ENCODE results near the gene ADD1.

GRCh38 chr4:2870082-2870481 is 26.4 kb downstream of the ADD1 start:
- TF ChIP-seq EZH2 (IDR thresholded peaks at IDR 0.05; ENCODE audit: low read length) = no peak
- TF ChIP-seq, protein P1, sequence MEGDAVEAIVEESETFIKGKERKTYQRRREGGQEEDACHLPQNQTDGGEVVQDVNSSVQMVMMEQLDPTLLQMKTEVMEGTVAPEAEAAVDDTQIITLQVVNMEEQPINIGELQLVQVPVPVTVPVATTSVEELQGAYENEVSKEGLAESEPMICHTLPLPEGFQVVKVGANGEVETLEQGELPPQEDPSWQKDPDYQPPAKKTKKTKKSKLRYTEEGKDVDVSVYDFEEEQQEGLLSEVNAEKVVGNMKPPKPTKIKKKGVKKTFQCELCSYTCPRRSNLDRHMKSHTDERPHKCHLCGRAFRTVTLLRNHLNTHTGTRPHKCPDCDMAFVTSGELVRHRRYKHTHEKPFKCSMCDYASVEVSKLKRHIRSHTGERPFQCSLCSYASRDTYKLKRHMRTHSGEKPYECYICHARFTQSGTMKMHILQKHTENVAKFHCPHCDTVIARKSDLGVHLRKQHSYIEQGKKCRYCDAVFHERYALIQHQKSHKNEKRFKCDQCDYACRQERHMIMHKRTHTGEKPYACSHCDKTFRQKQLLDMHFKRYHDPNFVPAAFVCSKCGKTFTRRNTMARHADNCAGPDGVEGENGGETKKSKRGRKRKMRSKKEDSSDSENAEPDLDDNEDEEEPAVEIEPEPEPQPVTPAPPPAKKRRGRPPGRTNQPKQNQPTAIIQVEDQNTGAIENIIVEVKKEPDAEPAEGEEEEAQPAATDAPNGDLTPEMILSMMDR (optimal IDR thresholded peaks at IDR 0.05 in 1 of 3, IDR thresholded peaks at IDR 0.05 in 1 of 3, conservative IDR thresholded peaks at IDR 0.05 in 1 of 3; ENCODE audit: extremely low read depth in 1 of 3, insufficient read depth in 2 of 3, low read length in 3 of 3) = no peak
